ENCODE results near the gene PSMB10. TPM values are rescaled to one million over a fixed set of nuclear protein-coding genes. Genes with fewer than 3 reads are reported as not detected.

PSMB10 gene
- total RNA-seq, 1 donor from 2014 or later = 82.7 TPM

GRCh38 chr16:67922740-67923139 is 13.9 kb downstream of the PSMB10 start:
- Histone ChIP-seq H3K4me3 (no peak overlapping the region), H3K4me1 (peaks cover 38% of the 10 kb centered on the region), H3K27me3 (ENCODE audit: low read depth) (no peaks in the 10 kb centered on the region), H3K36me3 (peaks cover 46% of the 10 kb centered on the region), H3K27ac (no peak overlapping the region), H3K9me3 (no peaks in the 10 kb centered on the region)
- intact Hi-C loops (cut with DNase I) = no loop called here
- TF ChIP-seq, protein P1, sequence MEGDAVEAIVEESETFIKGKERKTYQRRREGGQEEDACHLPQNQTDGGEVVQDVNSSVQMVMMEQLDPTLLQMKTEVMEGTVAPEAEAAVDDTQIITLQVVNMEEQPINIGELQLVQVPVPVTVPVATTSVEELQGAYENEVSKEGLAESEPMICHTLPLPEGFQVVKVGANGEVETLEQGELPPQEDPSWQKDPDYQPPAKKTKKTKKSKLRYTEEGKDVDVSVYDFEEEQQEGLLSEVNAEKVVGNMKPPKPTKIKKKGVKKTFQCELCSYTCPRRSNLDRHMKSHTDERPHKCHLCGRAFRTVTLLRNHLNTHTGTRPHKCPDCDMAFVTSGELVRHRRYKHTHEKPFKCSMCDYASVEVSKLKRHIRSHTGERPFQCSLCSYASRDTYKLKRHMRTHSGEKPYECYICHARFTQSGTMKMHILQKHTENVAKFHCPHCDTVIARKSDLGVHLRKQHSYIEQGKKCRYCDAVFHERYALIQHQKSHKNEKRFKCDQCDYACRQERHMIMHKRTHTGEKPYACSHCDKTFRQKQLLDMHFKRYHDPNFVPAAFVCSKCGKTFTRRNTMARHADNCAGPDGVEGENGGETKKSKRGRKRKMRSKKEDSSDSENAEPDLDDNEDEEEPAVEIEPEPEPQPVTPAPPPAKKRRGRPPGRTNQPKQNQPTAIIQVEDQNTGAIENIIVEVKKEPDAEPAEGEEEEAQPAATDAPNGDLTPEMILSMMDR (IDR thresholded peaks at IDR 0.05) = no peak
- ATAC-seq (no peak), DNase-seq (no peak)

- Histone ChIP-seq H3K27ac (no peak overlapping the region), H3K9me3 (no peaks in the 10 kb centered on the region), H3K4me1 (peaks cover 43% of the 10 kb centered on the region), H3K27me3 (ENCODE audit: low read depth) (no peaks in the 10 kb centered on the region), H3K4me3 (no peak overlapping the region), H3K36me3 (peaks cover 41% of the 10 kb centered on the region)
- TF ChIP-seq, protein P1 (IDR thresholded peaks at IDR 0.05) = no peak
- intact Hi-C loops (cut with DNase I) = no loop called here
- no peak for DNase-seq
- ATAC-seq = no peak
These were observed 14.4 kb downstream of the PSMB10 start for GRCh38 chr16:67922221-67922620.

DNA sequence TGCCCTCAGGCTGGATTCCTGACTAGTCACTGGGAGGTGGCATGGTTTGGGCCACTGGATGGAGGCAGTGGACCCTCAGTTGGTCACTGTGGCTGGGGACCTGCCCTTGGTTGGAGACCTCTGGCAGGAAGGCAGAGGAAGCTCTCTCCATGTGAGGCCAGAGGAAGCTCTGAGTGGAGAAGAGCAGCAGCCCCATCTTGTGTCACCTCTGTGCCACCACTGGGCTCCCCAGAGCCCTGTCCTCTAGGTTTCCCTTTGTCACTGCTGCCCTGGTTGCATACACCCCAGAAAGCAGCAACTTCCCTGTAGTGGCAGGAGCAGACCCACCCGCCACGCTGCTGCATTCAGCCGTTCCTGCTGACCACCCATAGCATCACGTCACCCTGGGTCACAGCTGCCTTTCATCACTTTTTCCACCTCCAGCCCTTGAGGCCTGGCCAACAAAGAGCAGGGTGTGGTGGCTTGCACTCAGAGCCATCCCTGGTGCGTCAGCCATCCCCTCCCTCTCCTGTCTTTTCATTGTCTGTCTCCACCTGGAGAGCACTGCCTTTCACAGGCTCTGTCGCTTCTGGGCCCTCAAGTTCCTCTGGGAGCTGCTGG is 16.9 kb downstream of the PSMB10 start:
- H3K4me3 ChIP-seq = no peak overlapping the region
- H3K27ac ChIP-seq = no peak overlapping the region
- no peaks in the 10 kb centered on the region for H3K27me3 ChIP-seq (ENCODE audit: low read depth)
- no peak for DNase-seq
- intact Hi-C loops (cut with DNase I) = no loop called here
- TF ChIP-seq, protein P1 (IDR thresholded peaks at IDR 0.05) = no peak
- H3K4me1 ChIP-seq = peaks cover 43% of the 10 kb centered on the region
- H3K9me3 ChIP-seq = no peaks in the 10 kb centered on the region
- ATAC-seq = no peak
- H3K36me3 ChIP-seq = peaks cover 47% of the 10 kb centered on the region

DNA sequence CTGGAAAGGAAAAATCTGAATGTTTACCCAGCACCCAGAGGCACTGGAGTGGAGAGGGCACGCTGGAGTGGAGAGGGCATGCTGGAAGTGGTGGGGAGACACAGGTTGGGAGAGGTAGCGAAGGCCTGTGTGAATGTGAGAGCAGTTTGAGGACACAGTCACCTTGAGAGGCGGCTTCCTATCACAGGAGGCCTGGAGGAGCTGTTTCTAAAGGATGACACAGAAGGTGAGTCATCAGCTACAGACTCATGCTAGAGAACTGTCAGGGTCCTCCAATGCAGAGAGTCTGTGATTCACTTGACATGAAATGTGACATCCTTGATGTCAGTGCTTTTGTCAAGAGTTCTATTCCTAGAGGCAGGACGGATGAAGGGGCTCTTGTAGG is 18.8 kb downstream of the PSMB10 start:
- peak; percentile 48 for DNase-seq
- no peak overlapping the region for H3K27ac ChIP-seq
- peaks cover 30% of the 10 kb centered on the region for H3K4me1 ChIP-seq
- intact Hi-C loops (cut with DNase I) = no loop called here
- peak; percentile 55 to 74 for ATAC-seq
- H3K9me3 ChIP-seq = no peaks in the 10 kb centered on the region
- H3K27me3 ChIP-seq (ENCODE audit: low read depth) = no peaks in the 10 kb centered on the region
- H3K4me3 ChIP-seq = no peak overlapping the region
- TF ChIP-seq, protein P1 (IDR thresholded peaks at IDR 0.05) = no peak
- peaks cover 42% of the 10 kb centered on the region for H3K36me3 ChIP-seq

- ATAC-seq (peak; percentile 48 to 56), DNase-seq (peak; percentile 53)
- TF ChIP-seq, protein P1 (IDR thresholded peaks at IDR 0.05) = no peak
- Histone ChIP-seq H3K27me3 (ENCODE audit: low read depth) (no peaks in the 10 kb centered on the region), H3K36me3 (peaks cover 41% of the 10 kb centered on the region), H3K4me3 (no peak overlapping the region), H3K27ac (no peak overlapping the region), H3K4me1 (peaks cover 30% of the 10 kb centered on the region), H3K9me3 (no peaks in the 10 kb centered on the region)
- intact Hi-C loops (cut with DNase I) = no loop called here
These were observed 19.4 kb downstream of the PSMB10 start for GRCh38 chr16:67917140-67917851.
